CD4-positive, alpha-beta memory T cell (primary cell): ENCODE data around the gene CFAP54. TPM values are rescaled to one million over a fixed set of nuclear protein-coding genes. Genes with fewer than 3 reads are reported as not detected.

Experiments
- CTCF ChIA-PET: fragments of 350-600 bp; sonication (Branson Sonifier 250); formaldehyde crosslinking; loops from one replicate; lab custom pipeline; 2021; ENCODE audit warnings: inconsistent platforms; ENCODE audit not compliant: partially characterized antibody; lab: Charles Lee
- POLR2A ChIA-PET: fragments of 350-600 bp; sonication (Branson Sonifier 250); formaldehyde crosslinking; loops from one replicate; lab custom pipeline; 2021; ENCODE audit not compliant: partially characterized antibody; lab: Charles Lee
- DNase-seq, 5 donors: peaks; one replicate each; pipeline versions ENCODE4 v3.0.0 to v3.0.0-alpha.2; 2020 to 2022; ENCODE audit warnings: mixed read lengths in 1 of 5
- H3K27ac ChIP-seq: one replicate; pipeline ENCODE4 v1.7.0; 2013; ENCODE audit warnings: low read depth, low read length
- H3K27me3 ChIP-seq: 2 replicates; pipeline ENCODE4 v1.7.0; 2013; ENCODE audit warnings: mild to moderate bottlenecking, low read length, moderate library complexity; ENCODE audit not compliant: insufficient read depth
- H3K36me3 ChIP-seq: 2 replicates; pipeline ENCODE4 v1.7.0; 2013; ENCODE audit warnings: mild to moderate bottlenecking, low read length, moderate library complexity; ENCODE audit not compliant: insufficient read depth
- H3K4me1 ChIP-seq: 2 replicates; pipeline ENCODE4 v1.7.0; 2013; ENCODE audit warnings: mild to moderate bottlenecking, low read length, moderate library complexity; ENCODE audit not compliant: insufficient read depth
- H3K4me3 ChIP-seq, 2 donors: one replicate each; pipeline ENCODE4 v1.7.0; 2013; ENCODE audit warnings: low read length in 2 of 2, mild to moderate bottlenecking in 1 of 2
- H3K9me3 ChIP-seq, 2 donors: one replicate each; pipeline ENCODE4 v1.7.0; 2013; ENCODE audit warnings: low read length in 2 of 2, control low read depth in 1 of 2; ENCODE audit not compliant: control insufficient read depth in 1 of 2
- H3K27ac Mint-ChIP-seq, 7 donors: one replicate each; pipeline ENCODE4 v1.8.0; 2020 to 2021; ENCODE audit warnings: mixed read lengths in 7 of 7, mild to moderate bottlenecking in 6 of 7, inconsistent platforms in 3 of 7, moderate library complexity in 3 of 7
- H3K27me3 Mint-ChIP-seq, 2 donors: one replicate each; pipeline ENCODE4 v1.8.0; 2020 to 2021; ENCODE audit warnings: mixed read lengths in 2 of 2
- H3K36me3 Mint-ChIP-seq, 2 donors: one replicate each; pipeline ENCODE4 v1.8.0; 2020 to 2021; ENCODE audit warnings: mixed read lengths in 2 of 2, inconsistent platforms in 1 of 2, mild to moderate bottlenecking in 1 of 2
- H3K4me1 Mint-ChIP-seq, 4 donors: one replicate each; pipeline ENCODE4 v1.8.0; 2020 to 2021; ENCODE audit warnings: mixed read lengths in 4 of 4, mild to moderate bottlenecking in 1 of 4
- H3K4me3 Mint-ChIP-seq, 8 donors: one replicate each; pipeline ENCODE4 v1.8.0; 2020 to 2021; ENCODE audit warnings: mixed read lengths in 8 of 8, mild to moderate bottlenecking in 7 of 8, moderate library complexity in 6 of 8, inconsistent platforms in 3 of 8
- H3K9me3 Mint-ChIP-seq, 8 donors: one replicate each; pipeline ENCODE4 v1.8.0; 2020 to 2021; ENCODE audit warnings: mixed read lengths in 8 of 8, mild to moderate bottlenecking in 5 of 8, inconsistent platforms in 3 of 8, moderate library complexity in 1 of 8
- intact Hi-C: fragments of 100-400 bp; cut with micrococcal nuclease; formaldehyde crosslinking; loops from one replicate; pipeline ENCODE4 v1.15.1; 2023
- polyA plus RNA-seq, 2 donors: library from polyadenylated mRNA; unstranded; fragments of 300-500 nt; fragmentation: Illumina TruSeq; gene quantifications; one replicate each; pipeline ENCODE4 v1.2.3, GENCODE V29; 2021
- total RNA-seq, 2 experiments: library from RNA; stranded (reverse); gene quantifications; one replicate each; pipeline ENCODE4 v1.2.3, GENCODE V29; 2021

The CFAP54 gene
- total and polyA plus RNA-seq, 4 experiments from 2014 or later = 0.37 to 1.1 (median 0.69) TPM

DNA sequence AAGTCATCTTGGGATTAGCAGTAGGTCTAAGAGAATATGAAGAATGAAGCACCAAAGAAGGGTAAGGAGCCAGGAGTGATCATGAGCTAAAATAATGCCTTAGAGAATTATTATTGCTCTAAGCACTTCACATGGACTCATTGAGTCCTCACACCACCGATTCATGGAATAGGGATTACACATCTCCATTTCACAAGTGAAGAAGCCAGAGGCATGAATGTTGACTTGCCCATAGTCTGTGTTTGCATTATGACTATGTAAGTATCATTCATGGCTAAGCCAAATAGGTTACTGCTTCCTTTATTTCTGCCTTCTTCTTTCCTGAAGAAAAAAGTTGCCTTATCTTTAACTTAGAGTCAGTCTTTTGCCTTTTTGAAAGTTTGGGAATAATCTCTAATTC is 318.4 kb downstream of the CFAP54 start:
- POLR2A ChIA-PET = no interaction called here
- intact Hi-C loops = no loop called here
- CTCF ChIA-PET = no interaction called here
- Histone ChIP-seq H3K36me3 (no peaks in the 10 kb centered on the region), H3K4me1 (no peaks in the 10 kb centered on the region), H3K27ac (no peak overlapping the region), H3K4me3 (no peak overlapping the region), H3K27me3 (no peaks in the 10 kb centered on the region), H3K9me3 (peaks cover 0 to 6% of the 10 kb centered on the region in 2 donors)
- DNase-seq = no peak
- H3K36me3 Mint-ChIP-seq = no peaks in the 10 kb centered on the region
- no peak overlapping the region for H3K27ac Mint-ChIP-seq
- no peaks in the 10 kb centered on the region for H3K27me3 Mint-ChIP-seq
- H3K4me3 Mint-ChIP-seq = no peak overlapping the region
- H3K9me3 Mint-ChIP-seq = peaks cover 0 to 29% (median 22%) of the 10 kb centered on the region in 8 donors
- H3K4me1 Mint-ChIP-seq = peaks cover 0 to 6% (median 0%) of the 10 kb centered on the region in 4 donors

DNA sequence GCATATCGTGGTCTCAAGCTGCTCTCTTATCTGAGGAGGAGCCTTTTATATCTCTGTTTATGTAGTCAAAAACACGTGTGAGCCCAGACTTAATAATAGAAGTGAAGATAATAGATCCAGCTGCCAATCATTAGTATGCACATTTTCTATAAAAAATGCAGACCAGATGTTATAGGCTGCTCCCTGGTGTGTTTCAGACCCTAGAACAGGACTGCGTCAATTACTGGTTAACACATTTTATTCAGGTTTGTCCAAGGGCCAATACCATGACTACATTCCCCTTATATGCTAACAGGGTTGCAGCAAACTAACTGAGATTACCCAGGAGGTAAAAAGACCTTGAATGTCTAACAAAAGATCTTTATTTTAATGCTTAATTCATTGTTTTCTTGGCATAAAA is 319.2 kb downstream of the CFAP54 start:
- no peaks in the 10 kb centered on the region for H3K27me3 Mint-ChIP-seq
- intact Hi-C loops = no loop called here
- no peak overlapping the region for H3K27ac Mint-ChIP-seq
- H3K9me3 ChIP-seq = peaks cover 0 to 1% of the 10 kb centered on the region in 2 donors
- no peak overlapping the region for H3K4me3 Mint-ChIP-seq
- no peak overlapping the region for H3K27ac ChIP-seq
- no peak overlapping the region for H3K4me3 ChIP-seq
- no peaks in the 10 kb centered on the region for H3K36me3 ChIP-seq
- no peaks in the 10 kb centered on the region for H3K36me3 Mint-ChIP-seq
- ChIA-PET CTCF (no interaction called here), POLR2A (no interaction called here)
- H3K4me1 Mint-ChIP-seq = peaks cover 0 to 6% (median 0%) of the 10 kb centered on the region in 4 donors
- peaks cover 0 to 22% (median 15%) of the 10 kb centered on the region in 8 donors for H3K9me3 Mint-ChIP-seq
- no peaks in the 10 kb centered on the region for H3K4me1 ChIP-seq
- H3K27me3 ChIP-seq = no peaks in the 10 kb centered on the region
- no peak for DNase-seq

DNA sequence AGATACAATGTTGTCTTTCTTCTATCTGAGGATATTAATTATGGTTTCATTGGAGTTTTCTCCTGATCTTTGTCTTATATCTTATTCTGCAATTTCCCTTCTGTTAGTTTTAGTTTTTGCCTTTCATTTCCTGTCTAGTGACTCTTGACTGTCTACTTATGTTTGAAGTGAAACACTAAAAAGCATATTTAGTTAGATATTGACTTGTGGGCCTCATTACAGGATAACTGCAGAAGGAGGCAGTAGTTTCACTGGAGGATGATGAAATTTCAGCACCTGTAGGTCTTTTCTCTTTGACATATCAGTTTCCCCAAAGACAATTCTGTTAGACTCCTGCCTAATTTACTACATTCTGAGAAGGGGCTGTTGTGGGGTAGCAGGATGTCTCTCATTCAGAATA is 320.1 kb downstream of the CFAP54 start:
- Mint-ChIP-seq H3K27ac (no peak overlapping the region), H3K36me3 (no peaks in the 10 kb centered on the region), H3K9me3 (peaks cover 0 to 13% (median 7%) of the 10 kb centered on the region in 8 donors), H3K4me1 (peaks cover 0 to 6% (median 0%) of the 10 kb centered on the region in 4 donors), H3K4me3 (no peak overlapping the region), H3K27me3 (no peaks in the 10 kb centered on the region)
- Histone ChIP-seq H3K27ac (no peak overlapping the region), H3K9me3 (no peaks in the 10 kb centered on the region), H3K4me3 (no peak overlapping the region), H3K36me3 (no peaks in the 10 kb centered on the region), H3K27me3 (no peaks in the 10 kb centered on the region), H3K4me1 (no peaks in the 10 kb centered on the region)
- intact Hi-C loops = no loop called here
- ChIA-PET CTCF (no interaction called here), POLR2A (no interaction called here)
- no peak for DNase-seq

DNA sequence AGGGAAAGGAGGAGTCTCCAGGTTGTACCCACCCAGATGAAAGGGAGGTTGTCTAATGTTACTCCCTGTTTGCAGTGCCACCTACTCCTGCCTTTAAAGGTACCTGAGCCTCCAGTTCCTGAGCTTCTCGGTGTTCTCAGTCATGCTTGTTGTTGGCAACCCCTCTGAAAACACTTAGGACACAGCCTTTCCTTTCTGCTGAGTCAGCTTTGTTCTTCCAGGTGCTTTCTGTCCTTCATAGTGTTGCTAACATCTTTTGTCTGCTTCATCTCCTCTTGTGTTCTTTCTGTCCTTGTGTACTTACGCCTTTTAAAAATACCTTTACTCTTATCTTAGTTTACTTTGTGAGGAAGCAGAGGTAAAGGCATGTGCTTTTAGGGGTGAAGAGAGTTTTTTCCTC is 320.7 kb downstream of the CFAP54 start:
- no peaks in the 10 kb centered on the region for H3K27me3 ChIP-seq
- no peak overlapping the region for H3K4me3 ChIP-seq
- H3K27me3 Mint-ChIP-seq = peaks cover 0 to 1% of the 10 kb centered on the region in 2 donors
- H3K36me3 Mint-ChIP-seq = no peaks in the 10 kb centered on the region
- peaks cover 0 to 6% (median 0%) of the 10 kb centered on the region in 4 donors for H3K4me1 Mint-ChIP-seq
- H3K27ac Mint-ChIP-seq = no peak overlapping the region
- POLR2A ChIA-PET = no interaction called here
- no peak overlapping the region for H3K4me3 Mint-ChIP-seq
- DNase-seq = no peak
- no peak overlapping the region for H3K27ac ChIP-seq
- CTCF ChIA-PET = no interaction called here
- H3K9me3 ChIP-seq = no peaks in the 10 kb centered on the region
- no peaks in the 10 kb centered on the region for H3K4me1 ChIP-seq
- intact Hi-C loops = no loop called here
- H3K36me3 ChIP-seq = no peaks in the 10 kb centered on the region
- peaks cover 0 to 8% (median 3%) of the 10 kb centered on the region in 8 donors for H3K9me3 Mint-ChIP-seq

DNA sequence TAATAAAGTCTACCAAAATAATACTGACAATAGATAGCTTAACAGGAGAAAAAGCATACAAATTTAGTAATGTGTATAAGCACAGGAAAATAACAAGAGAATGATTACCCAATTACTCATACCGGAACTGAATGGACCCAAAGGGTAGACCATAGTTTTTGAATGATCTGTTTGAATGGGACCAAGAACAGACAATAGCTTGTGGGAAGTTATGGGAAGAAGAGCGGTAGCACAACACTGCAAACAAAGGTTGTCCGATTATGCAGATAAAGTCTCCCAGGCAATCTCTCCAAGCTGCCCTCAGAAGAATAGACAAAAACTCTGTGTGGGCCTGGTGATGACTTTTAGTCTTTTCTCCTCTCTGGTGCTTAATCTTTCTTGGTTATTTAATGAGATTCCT is 321.1 kb downstream of the CFAP54 start:
- no peak overlapping the region for H3K4me3 Mint-ChIP-seq
- Histone ChIP-seq H3K4me1 (no peaks in the 10 kb centered on the region), H3K36me3 (no peaks in the 10 kb centered on the region), H3K27me3 (no peaks in the 10 kb centered on the region), H3K9me3 (no peaks in the 10 kb centered on the region), H3K4me3 (no peak overlapping the region), H3K27ac (no peak overlapping the region)
- no peak overlapping the region for H3K27ac Mint-ChIP-seq
- intact Hi-C loops = no loop called here
- peaks cover 0 to 2% of the 10 kb centered on the region in 2 donors for H3K27me3 Mint-ChIP-seq
- CTCF ChIA-PET = no interaction called here
- no peak for DNase-seq
- no peaks in the 10 kb centered on the region for H3K36me3 Mint-ChIP-seq
- POLR2A ChIA-PET = no interaction called here
- peaks cover 0 to 6% (median 0%) of the 10 kb centered on the region in 4 donors for H3K4me1 Mint-ChIP-seq
- H3K9me3 Mint-ChIP-seq = peaks cover 0 to 3% (median under 1%) of the 10 kb centered on the region in 8 donors

DNA sequence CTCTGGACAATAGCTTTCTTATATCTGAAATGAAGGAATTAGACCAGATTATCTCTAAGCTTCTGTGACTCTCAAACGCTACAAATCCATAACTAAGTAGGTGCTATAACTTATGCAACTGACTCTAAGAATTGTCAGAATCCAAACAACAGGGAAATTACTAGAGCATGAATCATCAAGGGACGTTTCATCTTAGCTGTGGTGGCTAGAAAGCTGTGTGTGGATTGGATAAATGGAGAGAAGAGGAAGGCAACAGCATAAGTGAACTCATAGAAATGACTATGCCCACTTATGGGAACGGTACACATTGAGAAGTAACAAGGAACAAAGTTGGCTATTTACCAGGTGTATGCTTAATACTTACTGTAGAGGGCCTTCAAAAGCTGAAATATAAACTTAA is 321.7 kb downstream of the CFAP54 start:
- Histone ChIP-seq H3K9me3 (no peaks in the 10 kb centered on the region), H3K36me3 (no peaks in the 10 kb centered on the region), H3K27me3 (no peaks in the 10 kb centered on the region), H3K4me3 (no peak overlapping the region), H3K4me1 (no peaks in the 10 kb centered on the region), H3K27ac (no peak overlapping the region)
- DNase-seq = no peak
- Mint-ChIP-seq H3K27ac (no peak overlapping the region), H3K9me3 (peaks cover 0 to 4% (median 0%) of the 10 kb centered on the region in 8 donors), H3K27me3 (peaks cover 0 to 2% of the 10 kb centered on the region in 2 donors), H3K36me3 (no peaks in the 10 kb centered on the region), H3K4me3 (no peak overlapping the region), H3K4me1 (peaks cover 0 to 6% (median 0%) of the 10 kb centered on the region in 4 donors)
- intact Hi-C loops = no loop called here
- ChIA-PET POLR2A (no interaction called here), CTCF (no interaction called here)

DNA sequence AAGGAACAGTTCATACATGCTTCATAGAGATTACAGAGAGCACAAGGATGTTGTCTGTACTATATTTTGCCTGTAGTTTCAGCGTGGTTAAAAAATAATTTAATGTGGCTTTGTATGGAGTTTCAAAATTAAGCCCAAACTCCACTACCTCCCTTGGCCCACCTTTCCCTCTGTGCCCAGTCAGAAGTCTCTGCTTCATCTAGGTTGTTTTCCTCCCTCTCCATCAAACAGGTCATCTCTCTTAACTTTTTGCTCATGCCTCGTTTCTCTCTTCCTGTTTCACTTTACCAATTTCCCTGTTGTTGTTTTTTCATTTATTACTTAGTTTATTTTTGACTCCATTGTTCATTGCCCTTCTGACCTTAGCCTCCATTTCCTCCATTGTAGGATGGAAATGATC is 322.8 kb downstream of the CFAP54 start:
- H3K4me3 Mint-ChIP-seq = no peak overlapping the region
- no peaks in the 10 kb centered on the region for H3K27me3 ChIP-seq
- H3K27ac Mint-ChIP-seq = no peak overlapping the region
- peaks cover 0 to 6% (median 0%) of the 10 kb centered on the region in 4 donors for H3K4me1 Mint-ChIP-seq
- intact Hi-C loops = no loop called here
- no peaks in the 10 kb centered on the region for H3K36me3 ChIP-seq
- H3K36me3 Mint-ChIP-seq = no peaks in the 10 kb centered on the region
- CTCF ChIA-PET = no interaction called here
- no peak overlapping the region for H3K27ac ChIP-seq
- H3K9me3 ChIP-seq = no peaks in the 10 kb centered on the region
- POLR2A ChIA-PET = no interaction called here
- no peak for DNase-seq
- no peak overlapping the region for H3K4me3 ChIP-seq
- H3K9me3 Mint-ChIP-seq = peaks cover 0 to 4% (median 0%) of the 10 kb centered on the region in 8 donors
- no peaks in the 10 kb centered on the region for H3K4me1 ChIP-seq
- peaks cover 4% of the 10 kb centered on the region in 2 donors for H3K27me3 Mint-ChIP-seq

DNA sequence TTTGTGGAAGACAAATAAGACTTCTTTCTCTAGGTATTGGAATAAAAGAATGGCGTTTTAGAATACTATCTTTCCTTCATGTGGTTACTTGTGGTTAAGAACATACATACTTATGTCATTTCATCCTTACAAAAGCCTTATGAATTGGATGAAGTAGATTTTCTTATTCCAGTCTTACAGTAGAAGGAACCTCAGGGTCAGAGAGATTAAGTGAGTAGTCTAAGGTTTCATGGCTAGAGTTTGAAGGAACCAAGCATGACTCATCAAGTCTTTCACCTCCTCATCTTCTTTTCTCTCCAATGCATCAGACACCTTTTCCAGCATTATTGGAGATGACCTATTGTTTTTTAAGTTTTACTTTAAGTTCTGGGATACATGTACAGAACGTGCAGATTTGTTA is 324.8 kb downstream of the CFAP54 start:
- Mint-ChIP-seq H3K9me3 (peaks cover 0 to 4% (median under 1%) of the 10 kb centered on the region in 8 donors), H3K27me3 (peaks cover 4% of the 10 kb centered on the region in 2 donors), H3K4me3 (no peak overlapping the region), H3K36me3 (no peaks in the 10 kb centered on the region), H3K4me1 (peaks cover 0 to 6% (median 0%) of the 10 kb centered on the region in 4 donors), H3K27ac (no peak overlapping the region)
- Histone ChIP-seq H3K27ac (no peak overlapping the region), H3K4me1 (no peaks in the 10 kb centered on the region), H3K36me3 (no peaks in the 10 kb centered on the region), H3K4me3 (no peak overlapping the region), H3K9me3 (no peaks in the 10 kb centered on the region), H3K27me3 (no peaks in the 10 kb centered on the region)
- ChIA-PET POLR2A (no interaction called here), CTCF (no interaction called here)
- intact Hi-C loops = no loop called here
- DNase-seq = no peak
